Activated CD8-positive, alpha-beta memory T cell treated with anti-CD3 and anti-CD28 coated beads, Interleukin-2, amount 50 U/mL, for 1 hour (primary cell): ENCODE measurements around the gene IFNA16.
"Not testable (repeated sequence)": the region's sequence is repeated elsewhere in the genome, so short reads cannot be mapped to it uniquely, and the experiment has no call there.

ENCODE experiments used
- DNase-seq: peaks from one replicate; pipeline ENCODE4 v3.0.0-alpha.2; 2020; ENCODE audit errors: extremely low read depth

IFNA16 gene

DNA sequence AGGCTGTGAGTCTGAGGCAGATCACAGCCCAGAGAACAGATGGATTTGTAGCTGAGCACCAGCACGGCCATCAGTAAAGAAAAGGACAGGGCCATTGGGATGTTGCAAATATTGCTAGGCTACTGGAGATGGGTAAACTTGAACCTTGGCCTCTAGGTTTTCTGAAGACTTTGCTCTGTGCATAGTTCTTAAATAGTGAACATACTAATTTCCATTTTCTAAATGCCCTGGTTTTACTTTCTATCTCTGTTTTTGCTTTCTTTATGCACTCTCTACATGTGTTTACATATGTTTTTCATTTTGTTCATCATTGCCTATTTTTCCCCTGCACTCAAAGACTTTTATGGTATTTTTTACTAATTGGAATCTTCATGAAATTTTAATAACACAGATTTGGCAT, at the start of gene IFNA16:
IFNA16 (minus strand) TSS at position 101 of the 400 bp plus-strand sequence; CDS start at position 95, 6 bp downstream.
- DNase-seq = not testable (repeated sequence)

DNA sequence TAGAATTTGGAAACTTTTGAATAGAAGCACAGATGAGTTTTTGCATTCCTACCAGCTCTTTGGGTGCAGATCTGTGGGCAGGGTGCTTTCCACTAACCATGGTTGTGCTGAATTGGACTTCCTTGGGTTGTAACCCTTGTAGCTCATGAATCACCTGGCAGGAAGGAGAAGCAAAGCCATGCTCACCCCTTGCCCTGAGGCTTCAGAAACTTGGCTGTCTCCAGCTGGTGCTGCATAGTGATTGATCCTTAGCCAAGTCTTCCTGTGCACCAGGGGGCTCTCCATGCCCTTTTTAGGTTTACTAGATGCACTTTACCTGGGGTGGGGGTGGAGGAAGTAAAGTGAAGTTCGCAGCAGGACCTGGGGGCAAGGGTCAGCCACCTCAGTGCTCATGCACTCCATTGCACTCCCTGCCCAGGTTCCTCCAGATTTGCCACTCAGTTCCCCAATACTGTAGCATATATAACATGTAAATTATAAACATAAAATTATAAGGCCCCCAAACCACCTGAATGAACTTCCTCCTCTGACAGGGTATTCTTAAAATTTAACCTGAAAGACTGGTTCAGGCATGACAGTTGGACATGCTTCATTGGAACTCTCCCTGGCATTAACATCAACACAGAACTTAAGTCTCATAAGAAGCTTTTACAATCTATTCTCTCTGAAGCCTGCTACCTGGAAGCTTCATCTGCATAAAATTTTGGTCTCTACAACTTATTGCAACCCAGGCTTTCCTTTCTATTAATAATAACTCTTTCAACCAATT, 48.5 kb upstream of the IFNA16 start:
- no peak for DNase-seq

DNA sequence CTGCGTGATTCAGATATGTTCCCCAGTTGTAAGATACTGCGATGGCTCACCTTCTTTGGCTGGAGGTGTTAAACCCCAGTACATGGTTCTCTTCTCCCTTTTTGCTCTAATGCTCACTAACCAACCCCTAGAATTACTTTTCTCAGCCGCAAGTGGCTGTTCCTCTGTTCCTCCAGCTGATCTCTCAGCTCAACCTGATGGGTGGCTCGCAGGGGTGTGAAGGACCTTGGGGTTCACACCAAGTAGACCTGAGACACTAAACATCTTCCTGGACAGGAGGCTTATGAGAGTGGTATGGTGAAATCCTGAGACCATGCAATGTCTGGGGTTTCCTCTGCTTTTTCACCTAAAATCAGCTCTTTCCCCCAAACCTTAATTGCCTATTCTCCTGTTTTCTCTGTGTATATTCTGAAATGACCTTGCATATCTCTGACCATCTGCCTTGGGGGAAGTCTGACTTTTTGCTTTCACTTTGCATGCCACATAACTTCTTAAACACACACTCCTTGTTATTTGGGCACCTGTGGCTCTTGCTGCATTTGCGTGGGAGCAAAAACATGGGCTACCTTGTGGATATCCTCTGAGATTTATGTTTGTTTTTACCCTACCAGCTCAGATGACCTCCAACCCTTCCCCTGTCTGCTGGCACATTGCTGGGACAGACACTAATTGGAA, 38.6 kb upstream of the IFNA16 start:
- no peak for DNase-seq

DNA sequence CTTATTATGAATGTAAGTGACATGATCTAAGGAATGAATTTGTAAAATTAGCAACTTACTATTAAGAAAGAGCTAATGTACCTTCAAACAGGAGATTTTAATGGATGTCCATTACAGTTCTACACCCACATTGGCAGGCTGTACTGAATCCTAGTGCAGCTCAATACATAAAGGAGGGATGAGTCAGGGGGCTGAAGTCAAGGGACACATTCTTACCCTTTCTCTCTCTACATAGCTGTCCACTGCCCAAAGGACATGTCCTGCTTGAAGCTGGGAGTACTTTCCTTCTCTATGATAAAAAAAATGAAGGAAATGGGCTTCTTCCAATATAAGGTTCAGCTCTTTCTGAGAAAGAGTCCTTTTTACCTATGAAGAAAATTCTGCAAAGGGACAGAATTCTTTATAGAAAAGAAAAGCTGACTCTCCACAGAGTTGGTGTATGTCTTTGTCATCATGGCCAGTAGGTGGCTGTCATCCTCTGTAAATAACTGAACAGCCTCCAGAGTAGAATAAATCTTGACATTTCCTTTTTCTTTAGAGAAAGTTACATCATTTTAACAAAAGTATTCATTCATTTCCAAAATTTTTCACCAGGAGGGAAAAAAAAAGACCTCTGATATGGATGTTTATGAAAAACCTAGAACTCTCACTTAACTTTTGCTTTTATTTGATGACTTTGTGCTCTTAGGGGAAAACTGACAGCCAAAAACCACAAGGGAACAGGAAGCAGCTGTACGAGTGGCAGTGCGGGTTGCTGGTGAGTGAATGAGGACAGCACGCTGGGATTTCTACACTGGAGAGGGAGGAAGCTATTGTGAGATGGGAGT, 35.8 kb upstream of the IFNA16 start:
- DNase-seq = no peak

DNA sequence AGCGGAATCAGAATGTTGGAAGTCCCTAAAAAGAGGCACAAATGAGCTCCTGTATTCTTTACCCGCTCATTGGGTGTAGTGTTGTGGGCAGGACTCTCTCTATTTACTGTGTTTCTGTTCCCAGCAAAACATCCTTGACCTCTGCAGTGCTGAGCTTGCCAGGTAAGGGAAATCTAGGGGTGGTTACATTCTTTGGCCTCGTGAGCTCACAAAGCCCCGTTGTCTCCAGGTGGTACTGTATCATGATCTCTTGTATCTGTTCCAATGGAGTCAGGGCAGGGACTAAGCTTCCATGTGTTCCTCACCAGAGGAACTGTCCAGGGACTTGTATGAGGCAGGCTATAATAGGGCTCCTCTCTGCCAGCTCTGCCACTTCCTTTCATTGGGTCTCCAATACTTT, 34.5 kb upstream of the IFNA16 start:
- DNase-seq = no peak

DNA sequence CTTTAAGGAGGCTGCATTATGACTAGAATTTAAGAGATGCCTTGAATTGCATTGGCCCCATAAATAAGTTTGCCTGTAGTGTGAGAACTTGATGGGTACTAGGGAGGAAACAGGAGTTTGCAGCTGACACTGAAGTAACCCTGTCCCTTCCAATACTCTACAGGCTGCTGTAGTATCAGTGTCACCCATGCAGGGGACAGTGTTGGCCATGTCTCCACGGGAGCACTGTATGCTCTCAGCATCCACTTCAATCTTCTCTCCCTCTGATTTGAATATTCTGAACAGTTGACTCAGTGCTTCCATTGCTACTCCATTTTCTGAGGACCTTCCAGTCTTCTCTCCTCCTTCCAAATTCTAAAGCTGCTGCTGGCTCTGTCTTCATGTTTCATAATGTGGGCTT, 34.1 kb upstream of the IFNA16 start:
- DNase-seq = no peak

DNA sequence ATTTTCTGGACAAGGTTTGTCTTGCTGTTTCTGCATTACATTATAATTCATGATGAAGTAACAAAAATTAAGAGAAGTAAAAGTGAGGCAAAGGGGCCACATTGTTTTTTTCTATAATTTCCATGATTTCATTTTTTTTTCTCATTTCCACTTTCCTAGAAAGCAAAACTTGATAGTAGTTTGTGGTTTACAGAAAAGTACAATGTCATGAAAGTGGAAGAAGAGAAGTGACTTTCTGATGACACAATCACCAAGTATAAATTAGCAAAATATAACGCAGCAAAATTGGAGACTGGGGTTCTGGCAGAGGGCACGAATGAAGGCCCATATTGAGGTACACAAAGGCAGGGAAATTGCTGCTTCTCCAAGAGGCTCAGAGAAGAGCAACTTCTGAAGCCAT, 27.7 kb upstream of the IFNA16 start:
- no peak for DNase-seq

DNA sequence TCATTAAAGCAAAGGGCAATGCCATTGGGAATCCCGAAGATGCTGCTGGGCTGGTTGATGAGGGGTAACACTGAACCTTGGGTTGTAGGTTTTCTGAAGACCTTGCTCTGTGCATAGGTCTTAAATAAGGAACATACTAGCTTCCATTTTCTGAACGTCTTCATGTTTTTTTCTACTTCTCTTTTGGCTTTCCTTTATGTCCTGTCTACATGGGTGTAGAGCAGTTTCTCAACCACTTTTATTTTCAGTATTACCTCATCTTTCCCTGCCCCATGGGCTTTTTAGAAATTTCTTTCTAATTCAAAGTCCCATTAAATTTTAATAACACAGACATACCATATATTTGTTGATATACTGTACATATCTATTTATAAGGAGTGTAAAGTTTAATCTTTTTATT, 22.8 kb upstream of the IFNA16 start, which contains the start of gene IFNA14:
IFNA14 (minus strand) TSS at position 95 of the 400 bp plus-strand sequence; CDS start at position 25, 70 bp downstream.
- no peak for DNase-seq

DNA sequence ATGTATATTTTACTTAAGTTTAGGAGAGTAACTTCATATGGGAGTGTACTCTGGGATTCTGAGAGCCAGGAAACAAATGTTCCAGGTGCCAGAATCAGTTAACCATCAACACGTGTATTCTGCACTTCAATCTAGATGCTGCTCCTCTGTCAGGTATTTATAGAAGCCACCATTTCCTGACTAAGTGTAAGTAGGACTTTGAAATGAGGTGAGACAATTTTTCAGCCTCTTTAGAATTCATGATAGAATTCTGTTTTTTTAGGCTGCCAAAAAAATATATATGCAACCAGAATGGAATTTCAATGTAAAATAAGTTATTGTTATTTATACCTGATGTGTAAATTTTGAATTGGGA, 19.2 kb upstream of the IFNA16 start:
- not testable (repeated sequence) for DNase-seq

DNA sequence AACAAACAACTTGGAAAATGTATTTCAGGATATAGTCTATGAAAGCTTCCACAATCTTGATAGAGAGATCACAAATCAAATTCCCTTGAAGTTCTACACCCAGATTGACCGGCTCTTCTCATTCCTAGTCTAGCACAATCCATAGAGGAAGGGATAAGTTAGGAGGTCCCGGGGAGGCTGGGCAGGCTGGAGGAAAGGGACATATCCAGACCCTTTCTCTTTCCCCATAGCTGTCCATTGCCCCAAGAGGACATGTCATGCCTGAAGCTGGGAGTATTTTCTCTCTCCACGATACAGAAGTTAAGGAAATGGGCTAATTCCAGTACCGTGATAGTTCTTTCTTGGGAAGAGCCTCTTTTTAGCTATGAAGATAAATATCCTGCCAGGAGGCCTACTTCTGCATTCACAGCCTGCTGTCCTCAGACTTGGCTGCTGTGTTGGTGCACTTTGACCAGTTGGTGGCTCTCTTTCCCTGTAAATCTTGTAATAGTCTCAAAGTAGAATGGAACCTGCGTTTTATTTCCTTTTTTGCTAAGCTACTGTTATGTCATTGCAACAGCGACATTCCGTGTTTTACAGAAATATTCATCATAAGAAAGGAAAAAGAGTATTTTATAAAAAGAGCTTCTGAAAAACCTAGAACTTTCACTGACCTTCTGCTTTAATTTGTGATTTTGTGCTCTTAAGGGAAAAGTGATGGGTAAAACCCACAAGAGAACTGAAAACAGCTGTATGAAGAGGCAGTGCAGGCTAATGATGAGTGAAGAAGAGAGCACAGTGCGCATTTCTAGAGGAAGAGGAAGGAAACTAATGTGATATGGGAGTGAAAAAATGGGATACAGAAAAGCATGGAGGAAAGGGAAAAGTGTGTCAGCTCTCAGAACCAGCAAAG, 18.6 kb upstream of the IFNA16 start:
- DNase-seq = not testable (repeated sequence)

DNA sequence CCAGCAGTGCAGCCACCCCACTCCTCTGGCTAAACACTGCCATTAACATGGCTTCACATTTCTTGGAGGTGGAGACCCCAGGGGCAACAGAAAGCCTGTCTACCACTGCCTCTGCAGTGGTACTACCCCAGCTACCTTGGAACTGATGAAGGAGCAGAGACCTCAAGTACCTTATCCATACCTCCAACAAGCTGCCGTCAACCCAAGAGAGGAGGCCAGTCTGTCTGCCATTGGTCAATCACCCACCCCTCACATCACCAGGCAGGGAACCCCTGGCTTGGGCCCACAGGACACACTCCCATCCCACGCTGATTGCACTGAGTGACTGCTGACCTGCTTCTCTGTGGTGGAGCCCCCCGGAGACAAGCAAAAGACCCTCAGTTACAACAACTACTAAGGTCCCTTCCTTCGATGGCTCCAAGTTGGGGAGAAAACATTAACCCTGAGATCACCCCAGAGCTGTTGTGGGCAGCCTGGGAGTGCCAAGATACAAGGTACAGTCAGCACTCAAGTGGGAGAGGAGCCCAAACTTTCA, 17.1 kb upstream of the IFNA16 start:
- DNase-seq = no peak

DNA sequence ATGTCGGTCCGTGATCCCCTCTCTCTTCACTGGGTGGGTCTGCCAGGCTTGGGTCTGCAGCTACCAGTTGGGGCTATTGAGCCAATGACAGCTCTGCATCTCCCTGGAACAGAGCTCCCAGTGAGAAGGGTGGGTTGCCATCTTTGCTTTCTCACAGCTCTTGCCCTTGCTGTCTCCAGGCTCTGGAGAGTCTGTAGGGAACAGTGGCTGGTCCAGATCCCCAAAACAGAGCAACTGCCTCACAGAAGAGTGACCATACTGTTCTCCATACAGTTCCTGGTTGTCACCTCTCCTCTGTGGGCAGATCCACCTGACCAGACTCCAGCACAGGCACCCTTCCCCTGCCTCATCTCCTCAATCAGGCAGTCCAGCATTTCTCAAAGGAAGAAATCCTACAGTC, 16.1 kb upstream of the IFNA16 start:
- DNase-seq = no peak

DNA sequence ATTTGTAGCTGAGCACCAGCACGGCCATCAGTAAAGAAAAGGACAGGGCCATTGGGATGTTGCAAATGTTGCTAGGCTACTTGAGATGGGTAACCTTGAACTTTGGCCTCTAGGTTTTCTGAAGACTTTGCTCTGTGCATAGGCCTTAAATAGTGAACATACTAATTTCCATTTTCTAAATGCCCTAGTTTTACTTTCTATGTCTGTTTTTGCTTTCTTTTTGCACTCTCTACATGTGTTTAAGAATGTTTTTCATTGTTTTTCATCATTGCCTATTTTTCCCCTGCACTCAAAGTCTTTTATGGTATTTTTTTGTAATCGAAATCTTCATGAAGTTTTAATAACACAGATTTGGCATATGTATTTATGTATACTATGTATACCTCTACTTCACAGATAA, 11.0 kb upstream of the IFNA16 start, which contains the start of gene IFNA17:
IFNA17 (minus strand) TSS at position 101 of the 400 bp plus-strand sequence; CDS start at position 52, 49 bp downstream.
- no peak for DNase-seq

DNA sequence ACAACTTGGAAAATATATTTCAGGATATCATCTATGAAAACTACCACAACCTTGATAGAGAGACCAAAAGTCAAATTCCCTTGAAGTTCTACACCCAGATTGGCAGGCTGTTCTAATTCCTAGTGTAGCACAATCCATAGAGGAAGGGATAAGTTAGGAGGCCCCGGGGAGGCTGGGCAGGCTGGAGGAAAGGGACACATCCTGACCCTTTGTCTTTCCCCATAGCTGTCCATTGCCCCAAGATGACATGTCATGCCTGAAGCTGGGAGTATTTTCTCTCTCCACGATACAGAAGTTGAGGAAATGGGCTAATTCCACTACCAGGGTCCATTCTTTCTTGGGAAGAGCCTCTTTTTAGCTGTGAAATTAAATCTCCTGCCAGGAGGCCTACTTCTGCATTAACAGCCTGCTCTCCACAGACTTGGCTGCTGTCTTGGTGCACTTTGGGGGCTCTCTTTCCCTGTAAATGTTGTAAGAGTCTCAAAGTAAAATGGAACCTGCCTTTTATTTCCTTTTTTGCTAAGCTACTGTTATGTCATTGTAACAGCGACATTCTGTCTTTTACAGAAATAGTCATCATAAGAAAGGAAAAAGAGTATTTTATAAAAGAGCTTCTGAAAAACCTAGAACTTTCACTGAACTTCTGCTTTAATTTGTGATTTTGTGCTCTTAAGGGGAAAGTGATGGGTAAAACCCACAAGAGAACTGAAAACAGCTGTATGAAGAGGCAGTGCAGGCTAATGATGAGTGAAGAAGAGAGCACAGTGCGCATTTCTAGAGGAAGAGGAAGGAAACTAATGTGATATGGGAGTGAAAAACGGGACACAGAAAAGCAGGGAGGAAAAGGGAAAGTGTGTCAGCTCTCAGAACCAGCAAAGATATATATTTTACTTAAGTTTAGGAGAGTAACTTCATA, 3.4 kb downstream of the IFNA16 start:
- not testable (repeated sequence) for DNase-seq

DNA sequence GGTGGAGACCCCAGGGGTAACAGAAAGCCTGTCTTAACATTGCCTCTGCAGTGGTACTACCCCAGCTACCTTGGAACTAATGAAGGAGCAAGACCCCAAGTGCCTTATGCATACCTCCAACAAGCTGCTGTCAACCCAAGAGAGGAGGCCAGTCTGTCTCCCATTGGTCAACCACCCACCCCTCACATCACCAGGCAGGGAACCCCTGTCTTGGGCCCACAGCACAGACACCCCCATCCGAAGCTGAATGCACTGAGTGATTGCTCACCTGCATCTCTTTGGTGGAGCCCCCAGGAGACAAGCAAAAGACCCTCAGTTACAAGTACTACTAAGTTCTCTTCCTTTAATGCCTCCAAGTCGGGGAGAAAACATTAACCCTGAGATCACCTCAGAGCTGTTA, 5.0 kb downstream of the IFNA16 start:
- DNase-seq = not testable (repeated sequence)

DNA sequence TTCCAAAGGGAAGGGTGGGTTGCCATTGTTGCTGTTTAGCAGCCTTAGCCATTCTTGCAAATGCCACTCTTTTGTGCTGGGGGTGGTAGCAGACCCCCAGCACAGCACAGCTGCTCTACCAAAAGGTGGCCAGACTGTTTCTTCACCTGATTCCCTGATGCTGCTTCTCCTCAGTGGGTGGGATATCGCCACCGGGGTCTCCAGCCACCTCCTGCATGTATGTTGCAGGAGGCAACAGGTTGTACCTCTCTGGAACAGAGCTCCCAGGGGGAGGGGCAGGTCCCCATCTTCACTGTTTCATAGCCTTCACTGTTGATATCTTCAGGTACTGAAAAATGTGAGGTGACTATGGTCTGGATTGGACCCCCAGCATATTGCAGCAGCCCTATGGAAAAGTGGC, 6.3 kb downstream of the IFNA16 start:
- not testable (repeated sequence) for DNase-seq

DNA sequence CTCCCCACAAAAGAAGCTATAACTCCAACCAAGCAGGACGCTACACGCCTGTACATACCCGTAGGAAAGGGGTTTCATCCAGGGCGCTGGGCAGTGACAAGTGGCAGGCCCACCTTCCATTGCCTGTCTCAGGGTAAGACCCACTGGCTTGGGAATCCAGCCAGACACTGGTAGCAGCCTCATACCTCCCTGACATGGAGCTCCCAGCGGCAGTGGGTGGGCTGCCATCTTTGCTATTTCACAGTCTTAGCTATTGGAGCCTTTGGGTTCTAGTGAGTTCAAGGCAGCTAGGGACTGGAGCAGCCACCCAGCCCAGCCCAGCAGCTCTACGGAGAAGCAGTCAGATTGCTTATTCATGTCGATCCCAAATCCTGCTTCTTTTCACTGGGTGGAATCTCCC, 6.8 kb downstream of the IFNA16 start:
- DNase-seq = no peak

DNA sequence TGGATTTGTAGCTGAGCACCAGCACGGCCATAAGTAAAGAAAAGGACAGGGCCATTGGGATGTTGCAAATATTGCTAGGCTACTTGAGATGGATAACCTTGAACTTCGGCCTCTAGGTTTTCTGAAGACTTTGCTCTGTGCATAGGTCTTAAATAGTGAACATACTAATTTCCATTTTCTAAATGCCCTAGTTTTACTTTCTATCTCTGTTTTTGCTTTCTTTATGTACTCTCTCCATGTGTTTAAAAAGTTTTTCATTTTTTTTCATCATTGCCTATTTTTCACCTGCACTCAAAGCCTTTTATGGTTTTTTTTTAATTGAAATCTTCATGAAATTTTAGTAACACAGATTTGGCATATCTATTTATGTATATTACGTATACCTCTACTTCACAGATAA, 10.1 kb downstream of the IFNA16 start, which contains the start of gene IFNA10:
IFNA10 (minus strand) TSS at position 101 of the 400 bp plus-strand sequence; CDS start at position 55, 46 bp downstream.
- not testable (repeated sequence) for DNase-seq

DNA sequence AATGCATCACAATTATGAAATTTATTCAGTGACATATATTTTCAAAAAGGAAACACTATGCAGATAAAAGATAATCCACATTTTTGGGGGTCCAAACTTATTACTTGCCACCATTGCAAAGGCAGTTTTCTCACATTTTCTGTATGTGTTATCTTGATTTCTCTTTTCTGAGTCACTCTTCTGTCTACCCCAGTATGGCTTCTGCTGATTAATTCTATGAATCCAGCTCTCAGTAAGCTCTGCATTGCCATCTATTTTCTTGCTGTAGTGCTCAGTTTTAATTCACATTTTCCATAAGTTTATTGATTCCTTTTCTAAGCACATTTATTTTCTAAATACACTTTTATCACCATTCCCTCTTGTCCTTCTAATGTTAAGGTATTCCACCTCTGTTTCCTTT, 11.9 kb downstream of the IFNA16 start:
- DNase-seq = no peak

DNA sequence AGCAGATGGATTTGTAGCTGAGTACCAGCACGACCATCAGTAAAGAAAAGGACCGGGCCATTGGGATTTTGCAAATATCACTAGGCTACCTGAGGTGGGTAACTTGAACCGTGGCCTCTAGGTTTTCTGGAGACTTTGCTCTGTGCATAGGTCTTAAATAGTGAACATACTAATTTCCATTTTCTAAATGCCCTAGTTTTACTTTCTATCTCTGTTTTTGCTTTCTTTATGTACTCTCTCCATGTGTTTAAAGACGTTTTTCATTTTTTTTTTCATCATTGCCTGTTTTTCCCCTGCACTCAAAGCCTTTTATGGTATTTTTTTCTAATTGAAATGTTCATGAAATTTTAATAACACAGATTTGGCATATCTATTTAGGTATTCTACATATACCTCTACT, 15.0 kb downstream of the IFNA16 start, which contains the start of gene IFNA7:
IFNA7 (minus strand) TSS at position 101 of the 400 bp plus-strand sequence; CDS start at position 61, 40 bp downstream.
- not testable (repeated sequence) for DNase-seq
